ENCODE measurements around the gene P4HB. TPM values are rescaled to one million over a fixed set of nuclear protein-coding genes. Genes with fewer than 3 reads are reported as not detected.

P4HB gene
- total RNA-seq, 4 donors from 2014 or later: 385 to 594 (median 472) TPM

GRCh38 chr17:81888988-81889595 is 28.8 kb upstream of the P4HB start:
- Histone ChIP-seq H3K9me3 (no peaks in the 10 kb centered on the region), H3K4me3 (no peak overlapping the region), H3K4me1 (peaks cover 0 to 35% (median 20%) of the 10 kb centered on the region in 4 donors), H3K27ac (no peak overlapping the region), H3K36me3 (peaks cover 4 to 63% (median 8%) of the 10 kb centered on the region in 3 donors), H3K27me3 (no peaks in the 10 kb centered on the region)
- DNase-seq (ENCODE audit: low spot score in 2 of 2): no peak
- TF ChIP-seq EP300 (IDR thresholded peaks at IDR 0.05) (no peak), CTCF (IDR thresholded peaks at IDR 0.05) (no peak), POLR2A (IDR thresholded peaks at IDR 0.05) (no peak)
- WGBS, 2 donors: 93 to 94% methylated on average over 16 of the region's 16 CpGs

DNA sequence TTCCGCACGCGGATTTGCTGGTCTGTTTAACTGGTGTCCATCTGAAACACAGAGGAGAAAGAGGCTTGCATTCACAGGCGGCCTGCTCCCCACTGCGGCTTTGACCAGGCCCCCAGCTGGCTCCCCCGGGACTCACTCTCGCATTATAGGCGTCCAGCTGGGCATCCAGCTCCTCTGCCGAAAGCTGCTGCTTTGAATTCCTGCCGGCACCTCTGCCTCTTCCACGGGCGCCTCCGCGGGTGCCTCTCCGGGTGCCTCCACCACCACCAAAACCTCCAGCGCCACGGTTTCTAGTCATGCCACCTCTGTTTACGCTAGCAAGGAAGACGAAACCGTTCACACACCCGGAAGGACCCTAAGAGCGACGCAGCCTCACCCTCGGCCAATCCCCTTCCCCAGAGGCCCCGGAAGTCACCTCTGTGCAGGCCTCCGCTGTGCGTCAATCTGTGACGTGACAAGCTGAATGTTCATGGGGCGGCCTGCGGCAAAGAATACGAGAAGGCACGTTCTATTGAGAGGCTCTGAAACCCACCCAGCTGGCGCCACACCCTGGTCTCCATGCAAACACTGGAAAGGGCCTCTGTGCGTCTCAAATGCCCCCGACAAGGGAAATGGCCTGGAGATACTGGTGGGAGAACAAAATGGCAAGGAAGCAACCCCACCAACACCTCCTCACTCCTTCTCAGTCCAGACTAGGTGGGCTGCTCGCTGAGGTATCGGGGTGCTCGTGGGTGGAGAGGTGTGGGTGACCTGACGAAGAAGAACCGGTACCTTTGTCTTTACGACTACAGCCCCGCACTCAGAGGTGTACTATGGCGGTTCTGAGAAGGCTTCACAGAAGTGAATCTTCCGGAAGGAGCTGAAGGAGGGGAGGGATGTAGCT is 28.0 kb upstream of the P4HB start:
- no peak for DNase-seq (ENCODE audit: low spot score in 2 of 2)
- Histone ChIP-seq H3K4me1 (peaks cover 0 to 33% (median 20%) of the 10 kb centered on the region in 4 donors), H3K9me3 (no peaks in the 10 kb centered on the region), H3K27me3 (no peaks in the 10 kb centered on the region), H3K27ac (no peak overlapping the region), H3K36me3 (peaks cover 4 to 65% (median 8%) of the 10 kb centered on the region in 3 donors), H3K4me3 (no peak overlapping the region)
- no peak for TF ChIP-seq POLR2A (IDR thresholded peaks at IDR 0.05)
- TF ChIP-seq CTCF (IDR thresholded peaks at IDR 0.05): no peak
- no peak for TF ChIP-seq EP300 (IDR thresholded peaks at IDR 0.05)
- WGBS, 2 donors: 92 to 94% methylated on average over 44 of the region's 44 CpGs

GRCh38 chr17:81885869-81886548 is 25.7 kb upstream of the P4HB start:
- peaks cover 4 to 82% (median 8%) of the 10 kb centered on the region in 3 donors for H3K36me3 ChIP-seq
- DNase-seq (ENCODE audit: low spot score in 2 of 2): no peak
- TF ChIP-seq EP300 (IDR thresholded peaks at IDR 0.05) (no peak), POLR2A (IDR thresholded peaks at IDR 0.05) (no peak), CTCF (IDR thresholded peaks at IDR 0.05) (no peak)
- no peaks in the 10 kb centered on the region for H3K9me3 ChIP-seq
- H3K4me3 ChIP-seq: no peak overlapping the region
- H3K27ac ChIP-seq: no peak overlapping the region
- 81 to 88% methylated on average over 7 to 8 of the region's 11 CpGs for WGBS, 2 donors
- no peaks in the 10 kb centered on the region for H3K27me3 ChIP-seq
- peaks cover 0 to 19% (median 11%) of the 10 kb centered on the region in 4 donors for H3K4me1 ChIP-seq

GRCh38 chr17:81885454-81885853 is 25.1 kb upstream of the P4HB start:
- H3K27ac ChIP-seq: no peak overlapping the region
- no peaks in the 10 kb centered on the region for H3K9me3 ChIP-seq
- H3K27me3 ChIP-seq: no peaks in the 10 kb centered on the region
- no peak for DNase-seq (ENCODE audit: low spot score in 2 of 2)
- 85 to 93% methylated on average over 10 of the region's 10 CpGs for WGBS, 2 donors
- H3K4me1 ChIP-seq: peaks cover 0 to 16% (median 8%) of the 10 kb centered on the region in 4 donors
- TF ChIP-seq EP300 (IDR thresholded peaks at IDR 0.05) (no peak), CTCF (IDR thresholded peaks at IDR 0.05) (no peak), POLR2A (IDR thresholded peaks at IDR 0.05) (no peak)
- H3K36me3 ChIP-seq: peaks cover 4 to 86% (median 8%) of the 10 kb centered on the region in 3 donors
- H3K4me3 ChIP-seq: no peak overlapping the region

Measured in tibial nerve (tissue), 4 donors.